Osteocyte (in vitro differentiated cells): ENCODE data around the gene MVK. TPM values are rescaled to one million over a fixed set of nuclear protein-coding genes. Genes with fewer than 3 reads are reported as not detected.
A peak's percentile ranks its signal among the peaks of the same experiment; 100 is the strongest.

Experiments used
- DNase-seq: peaks from one replicate; pipeline ENCODE4 v3.0.0; 2021; ENCODE audit warnings: mixed read lengths; ENCODE audit not compliant: unreplicated experiment; ENCODE audit errors: extremely low spot score
- H3K27ac Mint-ChIP-seq: one replicate; pipeline ENCODE4 v1.8.0; 2021; ENCODE audit warnings: mild to moderate bottlenecking, mixed read lengths; ENCODE audit not compliant: unreplicated experiment
- H3K27me3 Mint-ChIP-seq: one replicate; pipeline ENCODE4 v1.8.0; 2021; ENCODE audit warnings: mixed read lengths; ENCODE audit not compliant: unreplicated experiment
- H3K36me3 Mint-ChIP-seq: one replicate; pipeline ENCODE4 v1.8.0; 2021; ENCODE audit warnings: mixed read lengths; ENCODE audit not compliant: unreplicated experiment
- H3K4me1 Mint-ChIP-seq: one replicate; pipeline ENCODE4 v1.8.0; 2021; ENCODE audit warnings: mixed read lengths; ENCODE audit not compliant: unreplicated experiment
- H3K4me3 Mint-ChIP-seq: one replicate; pipeline ENCODE4 v1.8.0; 2021; ENCODE audit warnings: mild to moderate bottlenecking, moderate library complexity, mixed read lengths; ENCODE audit not compliant: unreplicated experiment
- H3K9me3 Mint-ChIP-seq: one replicate; pipeline ENCODE4 v1.8.0; 2021; ENCODE audit warnings: mixed read lengths; ENCODE audit not compliant: unreplicated experiment
- CTCF ChIP-seq: fragments of 200-600 bp; sonication (generic); IDR thresholded peaks from 2 replicates; pipeline ENCODE4 v1.5.0; 2021; ENCODE audit warnings: antibody characterized with exemption, mild to moderate bottlenecking, moderate library complexity
- long read RNA-seq: library from polyadenylated mRNA; unstranded; transcript quantifications from one replicate; pipeline ENCODE4 v2.0.0, GENCODE V29; 2021
- total RNA-seq: library from RNA; stranded (reverse); gene quantifications from 2 replicates; pipeline ENCODE4 v1.2.1, GENCODE V29; 2021

The MVK gene
- 10.5 and 13.0 TPM in 2 replicates for total RNA-seq
- long read RNA-seq = 0 reads

- TF ChIP-seq CTCF = no peak
- Mint-ChIP-seq H3K27me3 (no peaks in the 10 kb centered on the region), H3K9me3 (no peaks in the 10 kb centered on the region), H3K4me3 (peak within 1 kb of the TSS; percentile 85), H3K36me3 (peaks cover 4% of the 10 kb centered on the region), H3K27ac (peak within 1 kb of the TSS; percentile 92), H3K4me1 (peaks cover 19% of the 10 kb centered on the region)
- DNase-seq = peak; percentile 99
These were observed at the start of gene MVK, which contains the start of gene MMAB for GRCh38 chr12:109573029-109573913. TSS of gene MVK (plus strand) at chr12:109573794. CDS start at chr12:109574823, 1,029 bp downstream. TSS of gene MMAB (minus strand) at chr12:109573504. CDS start at chr12:109573480, 24 bp downstream.

- Mint-ChIP-seq H3K4me1 (no peaks in the 10 kb centered on the region), H3K9me3 (no peaks in the 10 kb centered on the region), H3K27me3 (no peaks in the 10 kb centered on the region), H3K36me3 (peaks cover 50% of the 10 kb centered on the region), H3K4me3 (no peak overlapping the region), H3K27ac (no peak overlapping the region)
- TF ChIP-seq CTCF = no peak
- DNase-seq = no peak
These were observed 48.9 kb upstream of the MVK start for GRCh38 chr12:109524466-109525278.

- H3K4me3 Mint-ChIP-seq = no peak overlapping the region
- H3K4me1 Mint-ChIP-seq = no peaks in the 10 kb centered on the region
- no peak for TF ChIP-seq CTCF
- DNase-seq = no peak
- H3K9me3 Mint-ChIP-seq = no peaks in the 10 kb centered on the region
- H3K27me3 Mint-ChIP-seq = no peaks in the 10 kb centered on the region
- H3K27ac Mint-ChIP-seq = no peak overlapping the region
- peaks cover 55% of the 10 kb centered on the region for H3K36me3 Mint-ChIP-seq
These were observed 48.4 kb upstream of the MVK start for GRCh38 chr12:109525279-109525585.

- H3K27me3 Mint-ChIP-seq = no peaks in the 10 kb centered on the region
- H3K36me3 Mint-ChIP-seq = peaks cover 45% of the 10 kb centered on the region
- no peak for DNase-seq
- H3K4me1 Mint-ChIP-seq = no peaks in the 10 kb centered on the region
- no peak overlapping the region for H3K27ac Mint-ChIP-seq
- no peaks in the 10 kb centered on the region for H3K9me3 Mint-ChIP-seq
- no peak overlapping the region for H3K4me3 Mint-ChIP-seq
- no peak for TF ChIP-seq CTCF
These were observed 46.0 kb upstream of the MVK start for GRCh38 chr12:109527489-109528123.
